ENCODE results near the gene PABPC1L. TPM values are rescaled to one million over a fixed set of nuclear protein-coding genes. Genes with fewer than 3 reads are reported as not detected.

The PABPC1L gene
- total and polyA plus RNA-seq, 2 of the 13 experiments (the other 11 are each of a cell fraction or from before 2014, with no cell fraction given): 30.8 to 252 TPM

- no peak for TF ChIP-seq ZFX (CRISPR knock-in tag; IDR thresholded peaks at IDR 0.05; ENCODE audit: low read depth)
- no peak for TF ChIP-seq ZNF512 (CRISPR knock-in tag; IDR thresholded peaks at IDR 0.05)
- no peak for TF ChIP-seq HOXA3 (CRISPR knock-in tag; IDR thresholded peaks at IDR 0.05)
- no peak for TF ChIP-seq SP4 (CRISPR knock-in tag; IDR thresholded peaks at IDR 0.05)
- no peak for TF ChIP-seq MAF1 (CRISPR knock-in tag; IDR thresholded peaks at IDR 0.05; ENCODE audit: borderline replicate concordance)
- no peak for TF ChIP-seq ZNF879 (CRISPR knock-in tag; IDR thresholded peaks at IDR 0.05)
- no peak for TF ChIP-seq E2F2 (CRISPR knock-in tag; IDR thresholded peaks at IDR 0.05; ENCODE audit: borderline replicate concordance)
- no peak for TF ChIP-seq RAD51 (IDR thresholded peaks at IDR 0.05; ENCODE audit: borderline replicate concordance)
- no peak; a peak in 1 of 4 replicates for TF ChIP-seq REST (IDR thresholded peaks at IDR 0.05; ENCODE audit: borderline replicate concordance in 1 of 2, low read depth in 1 of 2, low read length in 2 of 2)
- no peak for TF ChIP-seq SMARCE1 (IDR thresholded peaks at IDR 0.05; ENCODE audit: borderline replicate concordance)
- no peak for TF ChIP-seq NCOR1 (IDR thresholded peaks at IDR 0.05; ENCODE audit: borderline replicate concordance, low read length)
- no peak for TF ChIP-seq ZBTB33 (CRISPR knock-in tag; IDR thresholded peaks at IDR 0.05)
- TF ChIP-seq SMC3 (IDR thresholded peaks at IDR 0.05; ENCODE audit: low read length): no peak
- no peak for TF ChIP-seq TBL1XR1 (IDR thresholded peaks at IDR 0.05; ENCODE audit: borderline replicate concordance, low read length, partially characterized antibody)
- no peak for TF ChIP-seq ARHGAP35 (CRISPR knock-in tag; IDR thresholded peaks at IDR 0.05; ENCODE audit: borderline replicate concordance)
- no peak for TF ChIP-seq AKAP8 (CRISPR knock-in tag; IDR thresholded peaks at IDR 0.05)
- no peak for TF ChIP-seq SALL1 (CRISPR knock-in tag; IDR thresholded peaks at IDR 0.05)
- TF ChIP-seq ZNF512B (CRISPR knock-in tag; IDR thresholded peaks at IDR 0.05; ENCODE audit: borderline replicate concordance): no peak
Observed at GRCh38 chr20:44896583-44896982, 13.3 kb upstream of the PABPC1L start (continued).

Data from HepG2 (cell line).